ENCODE measurements around the gene KCNK4. TPM values are rescaled to one million over a fixed set of nuclear protein-coding genes. Genes with fewer than 3 reads are reported as not detected.

Gene KCNK4
- total and polyA plus RNA-seq, 2 donors (not counting 3 experiments of a cell fraction or from before 2014, with no cell fraction given) = 0.06 to 0.44 TPM

DNA sequence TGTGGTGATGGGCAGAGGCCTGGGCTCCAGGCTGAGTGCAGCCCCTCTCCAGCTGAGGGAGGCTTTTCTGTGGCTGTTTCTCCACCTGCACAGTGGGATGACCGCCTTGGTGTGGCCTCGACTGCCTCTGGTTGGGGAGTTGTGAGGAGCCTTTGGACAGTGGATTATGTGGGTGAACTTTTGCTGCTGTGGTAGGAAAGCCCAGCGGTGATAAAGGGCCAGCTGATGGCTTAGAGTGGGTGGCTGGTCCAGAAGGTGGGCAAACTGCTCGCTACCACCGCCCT, 12.9 kb downstream of the KCNK4 start:
- no TSS peak for BruUV-seq (replicated peaks)
- peak overlapping the region; percentile 50 for H3K4me2 ChIP-seq (ENCODE audit: insufficient read depth, low read length)
- no peaks in the 10 kb centered on the region for H3K9me3 ChIP-seq (replicated peaks; ENCODE audit: control insufficient read depth, insufficient read depth, low read length)
- no peaks in the 10 kb centered on the region for H4K20me1 ChIP-seq (replicated peaks; ENCODE audit: control insufficient read depth, extremely low read depth, insufficient read depth, low read length)
- H3K79me2 ChIP-seq (ENCODE audit: control insufficient read depth, insufficient read depth, low read length) = peaks cover 10% of the 10 kb centered on the region
- H3K9ac ChIP-seq (replicated peaks; ENCODE audit: extremely low read depth, insufficient read depth, low read length) = no peak overlapping the region
- ChIA-PET CTCF (interaction anchor here (0.8 to 6.7 kb wide), 25 partner anchors 9 to 303 kb away, joined by 3 to 413 read pairs (median 8); partner anchors contain the start of genes BAD, FERMT3, FKBP2 and KCNK4), POLR2A (interaction anchor here (0.9 to 1.1 kb wide), 2 partner anchors 14 to 58 kb away, joined by 3 to 5 read pairs; partner anchors contain the start of genes PRDX5 and TRMT112)
- H3K4me1 ChIP-seq (ENCODE audit: control insufficient read depth, extremely low read depth, insufficient read depth, low read length) = peaks cover 23% of the 10 kb centered on the region
- peaks cover 4 to 16% of the 10 kb centered on the region in 2 experiments for H3K27me3 ChIP-seq (ENCODE audit: control insufficient read depth in 2 of 2, insufficient read depth in 2 of 2, low read length in 2 of 2)
- H3K9me1 ChIP-seq (replicated peaks; ENCODE audit: control insufficient read depth, extremely low read depth, insufficient read depth, low read length) = no peaks in the 10 kb centered on the region
- H2AFZ ChIP-seq (ENCODE audit: low read depth, low read length) = no peak overlapping the region
- H3K36me3 ChIP-seq (ENCODE audit: control insufficient read depth in 2 of 2, extremely low read depth in 1 of 2, insufficient read depth in 2 of 2, low read length in 2 of 2) = no peaks in the 10 kb centered on the region
- FAIRE-seq (no peak), DNase-seq (ENCODE audit: low read depth, low spot score) (no peak)
- dilution Hi-C loops (cut with MboI; ENCODE audit: extremely low pct_ligation_motif_present, low sequenced_read_pairs) (no loop called here), intact Hi-C loops (cut with micrococcal nuclease) (loop anchor here (2.0 to 5.0 kb wide), 2 partner anchors 19 to 467 kb away; partner anchors contain the start of genes BAD, GPR137 and MARK2)
- no peak for TF ChIP-seq POLR2A (IDR thresholded peaks at IDR 0.05; ENCODE audit: low read depth, low read length)
- TF ChIP-seq POLR2AphosphoS5 (IDR thresholded peaks at IDR 0.05; ENCODE audit: insufficient read depth, low read depth, low read length) = no peak
- no peak for TF ChIP-seq FOS (IDR thresholded peaks at IDR 0.05; ENCODE audit: borderline replicate concordance, insufficient read depth, low read length)
- TF ChIP-seq JUN (IDR thresholded peaks at IDR 0.05; ENCODE audit: borderline replicate concordance, insufficient read depth, insufficient read length, low read depth) = no peak
- no peak for TF ChIP-seq GATA2 (IDR thresholded peaks at IDR 0.05; ENCODE audit: insufficient read depth, insufficient read length, low read depth, low read length)
- TF ChIP-seq CTCF (IDR thresholded peaks at IDR 0.05; ENCODE audit: extremely low read depth in 1 of 2, insufficient read depth in 1 of 2, low read depth in 1 of 2, low read length in 2 of 2) = no peak
- TF ChIP-seq EZH2 (IDR thresholded peaks at IDR 0.05; ENCODE audit: borderline replicate concordance, low read depth, low read length, severe bottlenecking) = no peak
- TF ChIP-seq, protein P1, sequence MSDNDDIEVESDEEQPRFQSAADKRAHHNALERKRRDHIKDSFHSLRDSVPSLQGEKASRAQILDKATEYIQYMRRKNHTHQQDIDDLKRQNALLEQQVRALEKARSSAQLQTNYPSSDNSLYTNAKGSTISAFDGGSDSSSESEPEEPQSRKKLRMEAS (IDR thresholded peaks at IDR 0.05; ENCODE audit: insufficient read depth, insufficient read length) = no peak
- TF ChIP-seq MYC (IDR thresholded peaks at IDR 0.05; ENCODE audit: low read depth, low read length) = no peak
- H3K4me3 ChIP-seq (replicated peaks in 1 of 3; ENCODE audit: insufficient read depth in 1 of 3, low read depth in 1 of 3, low read length in 3 of 3) = no peak overlapping the region
- no peak overlapping the region for H3K27ac ChIP-seq (ENCODE audit: insufficient read depth, low read depth, low read length)

All from endothelial cell of umbilical vein (primary cell).